Activated naive CD4-positive, alpha-beta T cell treated with anti-CD3 and anti-CD28 coated beads, Interleukin-2, amount 50 U/mL, for 24 hours (primary cell): Measurements from ENCODE around the gene FBN1.

Experiments used
- H3K27ac Mint-ChIP-seq: one replicate; pipeline ENCODE4 v1.8.0; 2021; ENCODE audit warnings: mild to moderate bottlenecking, mixed read lengths
- H3K27me3 Mint-ChIP-seq: one replicate; pipeline ENCODE4 v1.8.0; 2021; ENCODE audit warnings: mixed read lengths
- H3K36me3 Mint-ChIP-seq: one replicate; pipeline ENCODE4 v1.8.0; 2021; ENCODE audit warnings: mixed read lengths
- H3K4me1 Mint-ChIP-seq: one replicate; pipeline ENCODE4 v1.8.0; 2021; ENCODE audit warnings: mixed read lengths
- H3K4me3 Mint-ChIP-seq: one replicate; pipeline ENCODE4 v1.8.0; 2021; ENCODE audit warnings: mild to moderate bottlenecking, mixed read lengths
- H3K9me3 Mint-ChIP-seq: one replicate; pipeline ENCODE4 v1.8.0; 2021; ENCODE audit warnings: mixed read lengths

Gene FBN1

GRCh38 chr15:48507416-48508065 is 138.0 kb downstream of the FBN1 start:
- H3K27me3 Mint-ChIP-seq: peaks cover 1% of the 10 kb centered on the region
- H3K36me3 Mint-ChIP-seq: no peaks in the 10 kb centered on the region
- no peak overlapping the region for H3K27ac Mint-ChIP-seq
- no peaks in the 10 kb centered on the region for H3K4me1 Mint-ChIP-seq
- no peak overlapping the region for H3K4me3 Mint-ChIP-seq
- H3K9me3 Mint-ChIP-seq: no peaks in the 10 kb centered on the region

GRCh38 chr15:48505067-48505466 is 140.4 kb downstream of the FBN1 start:
- H3K27ac Mint-ChIP-seq: no peak overlapping the region
- H3K4me3 Mint-ChIP-seq: no peak overlapping the region
- no peaks in the 10 kb centered on the region for H3K9me3 Mint-ChIP-seq
- H3K4me1 Mint-ChIP-seq: no peaks in the 10 kb centered on the region
- peaks cover 1% of the 10 kb centered on the region for H3K27me3 Mint-ChIP-seq
- no peaks in the 10 kb centered on the region for H3K36me3 Mint-ChIP-seq

GRCh38 chr15:48501208-48501607 is 144.3 kb downstream of the FBN1 start:
- Mint-ChIP-seq H3K27ac (no peak overlapping the region), H3K4me3 (no peak overlapping the region), H3K9me3 (no peaks in the 10 kb centered on the region), H3K4me1 (no peaks in the 10 kb centered on the region), H3K36me3 (no peaks in the 10 kb centered on the region), H3K27me3 (no peaks in the 10 kb centered on the region)

- no peaks in the 10 kb centered on the region for H3K36me3 Mint-ChIP-seq
- no peaks in the 10 kb centered on the region for H3K9me3 Mint-ChIP-seq
- no peaks in the 10 kb centered on the region for H3K4me1 Mint-ChIP-seq
- H3K27me3 Mint-ChIP-seq: no peaks in the 10 kb centered on the region
- no peak overlapping the region for H3K4me3 Mint-ChIP-seq
- no peak overlapping the region for H3K27ac Mint-ChIP-seq
Observed at GRCh38 chr15:48500595-48500994, 144.9 kb downstream of the FBN1 start.

- Mint-ChIP-seq H3K9me3 (no peaks in the 10 kb centered on the region), H3K4me1 (no peaks in the 10 kb centered on the region), H3K27ac (no peak overlapping the region), H3K4me3 (no peak overlapping the region), H3K27me3 (no peaks in the 10 kb centered on the region), H3K36me3 (no peaks in the 10 kb centered on the region)
Observed at GRCh38 chr15:48499978-48500377, 145.5 kb downstream of the FBN1 start.

- no peaks in the 10 kb centered on the region for H3K4me1 Mint-ChIP-seq
Observed at GRCh38 chr15:48498828-48499227, 146.7 kb downstream of the FBN1 start.

GRCh38 chr15:48494631-48495030 is 150.9 kb downstream of the FBN1 start:
- H3K27me3 Mint-ChIP-seq: peaks cover 2% of the 10 kb centered on the region
- no peak overlapping the region for H3K27ac Mint-ChIP-seq
- no peaks in the 10 kb centered on the region for H3K36me3 Mint-ChIP-seq
- no peaks in the 10 kb centered on the region for H3K9me3 Mint-ChIP-seq
- H3K4me3 Mint-ChIP-seq: no peak overlapping the region
- no peaks in the 10 kb centered on the region for H3K4me1 Mint-ChIP-seq

More at GRCh38 chr15:48498828-48499227, 146.7 kb downstream of the FBN1 start:
- Mint-ChIP-seq H3K27me3 (no peaks in the 10 kb centered on the region), H3K27ac (no peak overlapping the region), H3K9me3 (no peaks in the 10 kb centered on the region), H3K36me3 (no peaks in the 10 kb centered on the region), H3K4me3 (no peak overlapping the region)

GRCh38 chr15:48493763-48494225 is 151.7 kb downstream of the FBN1 start:
- Mint-ChIP-seq H3K9me3 (no peaks in the 10 kb centered on the region), H3K4me1 (no peaks in the 10 kb centered on the region), H3K27ac (no peak overlapping the region), H3K36me3 (no peaks in the 10 kb centered on the region), H3K27me3 (peaks cover 2% of the 10 kb centered on the region), H3K4me3 (no peak overlapping the region)

- H3K4me1 Mint-ChIP-seq: no peaks in the 10 kb centered on the region
- H3K4me3 Mint-ChIP-seq: no peak overlapping the region
- H3K9me3 Mint-ChIP-seq: no peaks in the 10 kb centered on the region
- no peak overlapping the region for H3K27ac Mint-ChIP-seq
- no peaks in the 10 kb centered on the region for H3K36me3 Mint-ChIP-seq
- peaks cover 2% of the 10 kb centered on the region for H3K27me3 Mint-ChIP-seq
Observed at GRCh38 chr15:48493084-48493762, 152.3 kb downstream of the FBN1 start.

GRCh38 chr15:48486228-48486627 is 159.3 kb downstream of the FBN1 start:
- Mint-ChIP-seq H3K27ac (no peak overlapping the region), H3K4me3 (no peak overlapping the region), H3K4me1 (no peaks in the 10 kb centered on the region), H3K36me3 (no peaks in the 10 kb centered on the region), H3K27me3 (peaks cover 2% of the 10 kb centered on the region), H3K9me3 (no peaks in the 10 kb centered on the region)

- Mint-ChIP-seq H3K9me3 (no peaks in the 10 kb centered on the region), H3K4me1 (no peaks in the 10 kb centered on the region), H3K36me3 (no peaks in the 10 kb centered on the region), H3K4me3 (no peak overlapping the region), H3K27me3 (no peaks in the 10 kb centered on the region), H3K27ac (no peak overlapping the region)
Observed at GRCh38 chr15:48481802-48482201, 163.7 kb downstream of the FBN1 start.

GRCh38 chr15:48479751-48480150 is 165.8 kb downstream of the FBN1 start:
- Mint-ChIP-seq H3K9me3 (no peaks in the 10 kb centered on the region), H3K36me3 (no peaks in the 10 kb centered on the region), H3K27ac (no peak overlapping the region), H3K4me1 (no peaks in the 10 kb centered on the region), H3K4me3 (no peak overlapping the region), H3K27me3 (no peaks in the 10 kb centered on the region)

- no peaks in the 10 kb centered on the region for H3K4me1 Mint-ChIP-seq
- no peaks in the 10 kb centered on the region for H3K27me3 Mint-ChIP-seq
- no peak overlapping the region for H3K4me3 Mint-ChIP-seq
- H3K27ac Mint-ChIP-seq: no peak overlapping the region
- no peaks in the 10 kb centered on the region for H3K9me3 Mint-ChIP-seq
- H3K36me3 Mint-ChIP-seq: no peaks in the 10 kb centered on the region
Observed at GRCh38 chr15:48478581-48478980, 166.9 kb downstream of the FBN1 start.

- Mint-ChIP-seq H3K27ac (no peak overlapping the region), H3K9me3 (no peaks in the 10 kb centered on the region), H3K4me3 (no peak overlapping the region), H3K27me3 (no peaks in the 10 kb centered on the region), H3K4me1 (no peaks in the 10 kb centered on the region), H3K36me3 (no peaks in the 10 kb centered on the region)
Observed at GRCh38 chr15:48477795-48478360, 167.6 kb downstream of the FBN1 start.

GRCh38 chr15:48475600-48476395 is 169.7 kb downstream of the FBN1 start:
- no peaks in the 10 kb centered on the region for H3K36me3 Mint-ChIP-seq
- H3K27ac Mint-ChIP-seq: no peak overlapping the region
- H3K4me1 Mint-ChIP-seq: no peaks in the 10 kb centered on the region
- H3K9me3 Mint-ChIP-seq: no peaks in the 10 kb centered on the region
- no peaks in the 10 kb centered on the region for H3K27me3 Mint-ChIP-seq
- no peak overlapping the region for H3K4me3 Mint-ChIP-seq

GRCh38 chr15:48473667-48474066 is 171.8 kb downstream of the FBN1 start:
- H3K27ac Mint-ChIP-seq: no peak overlapping the region
- no peak overlapping the region for H3K4me3 Mint-ChIP-seq
- H3K27me3 Mint-ChIP-seq: no peaks in the 10 kb centered on the region
- H3K36me3 Mint-ChIP-seq: no peaks in the 10 kb centered on the region
- no peaks in the 10 kb centered on the region for H3K9me3 Mint-ChIP-seq
- no peaks in the 10 kb centered on the region for H3K4me1 Mint-ChIP-seq
